Caco-2 (cell line): ENCODE measurements around the gene EFCAB9. TPM values are rescaled to one million over a fixed set of nuclear protein-coding genes. Genes with fewer than 3 reads are reported as not detected.

Experiments used
- BruUV-seq: library from RNA; stranded (reverse); fragments of 400-500 nt; replicated peaks from 2 replicates; lab custom pipeline; 2021; lab: Mats Ljungman, UMichigan
- CTCF ChIA-PET: fragments of 300-600 bp; sonication (Branson Sonifier 250); formaldehyde crosslinking; loops from one replicate; lab custom pipeline; 2022; ENCODE audit warnings: antibody characterized with exemption; lab: Charles Lee
- POLR2A ChIA-PET: fragments of 300-600 bp; sonication (Branson Sonifier 250); formaldehyde crosslinking; loops from one replicate; lab custom pipeline; 2022; ENCODE audit warnings: antibody characterized with exemption; lab: Charles Lee
- DNase-seq, 2 experiments: peaks; one replicate each; pipeline versions ENCODE4 v3.0.0 to v3.0.0-alpha.2; 2020 to 2022
- H3K27me3 ChIP-seq: replicated peaks from 2 replicates; pipeline ENCODE4 v1.6.0; 2011; ENCODE audit warnings: low read length; ENCODE audit not compliant: control insufficient read depth, insufficient read depth
- H3K36me3 ChIP-seq: 2 replicates; pipeline ENCODE4 v1.5.1; 2011; ENCODE audit warnings: low read length; ENCODE audit not compliant: control insufficient read depth, insufficient read depth
- H3K4me1 ChIP-seq: fragments of 250-450 bp; sonication (Bioruptor Pico); 2 replicates; pipeline ENCODE4 v1.5.1; 2020; ENCODE audit warnings: mild to moderate bottlenecking
- H3K4me3 ChIP-seq: 2 replicates; pipeline ENCODE4 v1.5.1; 2011; ENCODE audit warnings: low read depth, mild to moderate bottlenecking, control low read depth, low read length
- H3K9me3 ChIP-seq: fragments of 250-450 bp; sonication (Bioruptor Pico); 2 replicates; pipeline ENCODE4 v1.5.1; 2020; ENCODE audit warnings: mild to moderate bottlenecking, moderate library complexity
- H3K27ac Mint-ChIP-seq: one replicate; pipeline ENCODE4 v1.8.0; 2022; ENCODE audit warnings: mixed read lengths; ENCODE audit not compliant: unreplicated experiment
- H3K27me3 Mint-ChIP-seq: one replicate; pipeline ENCODE4 v1.8.0; 2022; ENCODE audit warnings: mixed read lengths; ENCODE audit not compliant: insufficient read depth, unreplicated experiment
- H3K36me3 Mint-ChIP-seq: one replicate; pipeline ENCODE4 v1.8.0; 2022; ENCODE audit warnings: mild to moderate bottlenecking, mixed read lengths; ENCODE audit not compliant: insufficient read depth, unreplicated experiment
- H3K4me1 Mint-ChIP-seq: one replicate; pipeline ENCODE4 v1.8.0; 2022; ENCODE audit warnings: low read depth, mixed read lengths; ENCODE audit not compliant: unreplicated experiment
- H3K4me3 Mint-ChIP-seq: one replicate; pipeline ENCODE4 v1.8.0; 2022; ENCODE audit warnings: mild to moderate bottlenecking, moderate library complexity, mixed read lengths; ENCODE audit not compliant: unreplicated experiment
- H3K9me3 Mint-ChIP-seq: one replicate; pipeline ENCODE4 v1.8.0; 2022; ENCODE audit warnings: mixed read lengths; ENCODE audit not compliant: unreplicated experiment
- intact Hi-C: fragments of 100-400 bp; cut with micrococcal nuclease; formaldehyde crosslinking; loops from one replicate; pipeline ENCODE4 v1.10.0; 2022; ENCODE audit not compliant: unreplicated experiment
- total RNA-seq: library from RNA; stranded (reverse); gene quantifications from 2 replicates; pipeline ENCODE4 v1.2.3, GENCODE V29; 2022
- TF ChIP-seq, protein P1 (sequence below), 2 experiments: fragments of 200-600 bp in 1 of 2; IDR thresholded peaks; 1 replicate in 1 of 2; 2 replicates in 1 of 2; pipeline versions ENCODE4 v1.5.1 to v1.8.0; 2011 to 2022; ENCODE audit warnings: antibody characterized with exemption in 1 of 2, control low read depth in 1 of 2, inconsistent platforms in 1 of 2, low read depth in 1 of 2, low read length in 1 of 2, mild to moderate bottlenecking in 1 of 2, moderate library complexity in 1 of 2; ENCODE audit not compliant: insufficient read depth in 1 of 2, severe bottlenecking in 1 of 2, unreplicated experiment in 1 of 2

Gene EFCAB9
- total RNA-seq, 1 experiment from 2014 or later: not detected

DNA sequence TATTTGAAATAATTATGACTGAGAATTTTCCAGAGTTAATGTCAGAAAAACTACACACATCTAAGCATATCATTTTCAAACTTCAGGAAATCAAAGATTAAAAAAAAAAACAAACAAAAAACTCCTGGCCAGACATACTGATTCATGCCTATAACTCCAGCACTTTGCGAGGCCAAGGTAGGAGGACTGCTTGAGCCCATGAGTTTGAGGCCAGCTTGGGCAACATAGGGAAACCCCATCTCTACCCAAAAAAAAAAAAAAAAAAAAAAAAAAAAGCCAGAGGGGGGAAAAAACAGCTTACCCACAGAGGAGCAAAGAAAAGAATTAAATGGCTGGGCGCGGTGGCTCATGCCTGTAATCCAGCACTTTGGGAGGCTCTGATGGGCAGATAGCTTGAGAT, 22.4 kb downstream of the EFCAB9 start:
- intact Hi-C loops: no loop called here
- BruUV-seq: no TSS peak
- CTCF ChIA-PET: no interaction called here
- no peaks in the 10 kb centered on the region for H3K9me3 ChIP-seq
- POLR2A ChIA-PET: no interaction called here
- Mint-ChIP-seq H3K27me3 (no peaks in the 10 kb centered on the region), H3K4me1 (peaks cover 8% of the 10 kb centered on the region), H3K9me3 (no peaks in the 10 kb centered on the region), H3K27ac (no peak overlapping the region), H3K36me3 (peaks cover 59% of the 10 kb centered on the region), H3K4me3 (no peak overlapping the region)
- peaks cover 4% of the 10 kb centered on the region; the same call in 1 of the 2 replicates for H3K36me3 ChIP-seq
- no peak for DNase-seq
- no peaks in the 10 kb centered on the region for H3K27me3 ChIP-seq
- H3K4me1 ChIP-seq: no peaks in the 10 kb centered on the region
- H3K4me3 ChIP-seq: no peak overlapping the region
- TF ChIP-seq, protein P1, sequence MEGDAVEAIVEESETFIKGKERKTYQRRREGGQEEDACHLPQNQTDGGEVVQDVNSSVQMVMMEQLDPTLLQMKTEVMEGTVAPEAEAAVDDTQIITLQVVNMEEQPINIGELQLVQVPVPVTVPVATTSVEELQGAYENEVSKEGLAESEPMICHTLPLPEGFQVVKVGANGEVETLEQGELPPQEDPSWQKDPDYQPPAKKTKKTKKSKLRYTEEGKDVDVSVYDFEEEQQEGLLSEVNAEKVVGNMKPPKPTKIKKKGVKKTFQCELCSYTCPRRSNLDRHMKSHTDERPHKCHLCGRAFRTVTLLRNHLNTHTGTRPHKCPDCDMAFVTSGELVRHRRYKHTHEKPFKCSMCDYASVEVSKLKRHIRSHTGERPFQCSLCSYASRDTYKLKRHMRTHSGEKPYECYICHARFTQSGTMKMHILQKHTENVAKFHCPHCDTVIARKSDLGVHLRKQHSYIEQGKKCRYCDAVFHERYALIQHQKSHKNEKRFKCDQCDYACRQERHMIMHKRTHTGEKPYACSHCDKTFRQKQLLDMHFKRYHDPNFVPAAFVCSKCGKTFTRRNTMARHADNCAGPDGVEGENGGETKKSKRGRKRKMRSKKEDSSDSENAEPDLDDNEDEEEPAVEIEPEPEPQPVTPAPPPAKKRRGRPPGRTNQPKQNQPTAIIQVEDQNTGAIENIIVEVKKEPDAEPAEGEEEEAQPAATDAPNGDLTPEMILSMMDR (IDR thresholded peaks at IDR 0.05; ENCODE audit: insufficient read depth in 1 of 2, low read depth in 1 of 2, low read length in 1 of 2, severe bottlenecking in 1 of 2, unreplicated experiment in 1 of 2): no peak

DNA sequence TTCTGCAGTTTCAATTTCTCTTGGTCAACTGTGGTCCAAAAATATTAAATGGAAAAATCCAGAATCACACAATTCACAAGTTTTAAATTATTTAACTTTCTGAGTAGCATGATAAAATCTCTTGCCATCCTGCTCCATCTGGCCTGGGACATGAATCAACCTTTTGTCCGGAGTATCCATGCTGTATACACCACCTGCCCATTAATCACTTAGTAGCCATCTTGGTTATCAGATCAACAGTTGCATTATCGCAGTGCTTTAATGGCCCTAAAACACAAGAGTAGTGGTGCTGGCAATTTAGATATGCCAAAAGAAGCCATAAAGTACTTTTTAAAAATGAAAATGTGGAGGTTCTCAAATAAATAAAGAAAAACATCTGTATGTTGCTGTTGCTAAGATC, 25.3 kb downstream of the EFCAB9 start:
- TF ChIP-seq, protein P1 (IDR thresholded peaks at IDR 0.05; ENCODE audit: insufficient read depth in 1 of 2, low read depth in 1 of 2, low read length in 1 of 2, severe bottlenecking in 1 of 2, unreplicated experiment in 1 of 2): no peak
- H3K27me3 ChIP-seq: no peaks in the 10 kb centered on the region
- CTCF ChIA-PET: no interaction called here
- H3K36me3 Mint-ChIP-seq: peaks cover 60% of the 10 kb centered on the region
- no peaks in the 10 kb centered on the region for H3K9me3 ChIP-seq
- no peaks in the 10 kb centered on the region; the same call in 1 of the 2 replicates for H3K36me3 ChIP-seq
- no peak overlapping the region for H3K4me3 ChIP-seq
- H3K4me3 Mint-ChIP-seq: no peak overlapping the region
- no peaks in the 10 kb centered on the region for H3K9me3 Mint-ChIP-seq
- H3K27me3 Mint-ChIP-seq: no peaks in the 10 kb centered on the region
- no peak for DNase-seq
- intact Hi-C loops: no loop called here
- peaks cover 8% of the 10 kb centered on the region for H3K4me1 Mint-ChIP-seq
- BruUV-seq: no TSS peak
- H3K27ac Mint-ChIP-seq: no peak overlapping the region
- no peaks in the 10 kb centered on the region for H3K4me1 ChIP-seq
- POLR2A ChIA-PET: no interaction called here

DNA sequence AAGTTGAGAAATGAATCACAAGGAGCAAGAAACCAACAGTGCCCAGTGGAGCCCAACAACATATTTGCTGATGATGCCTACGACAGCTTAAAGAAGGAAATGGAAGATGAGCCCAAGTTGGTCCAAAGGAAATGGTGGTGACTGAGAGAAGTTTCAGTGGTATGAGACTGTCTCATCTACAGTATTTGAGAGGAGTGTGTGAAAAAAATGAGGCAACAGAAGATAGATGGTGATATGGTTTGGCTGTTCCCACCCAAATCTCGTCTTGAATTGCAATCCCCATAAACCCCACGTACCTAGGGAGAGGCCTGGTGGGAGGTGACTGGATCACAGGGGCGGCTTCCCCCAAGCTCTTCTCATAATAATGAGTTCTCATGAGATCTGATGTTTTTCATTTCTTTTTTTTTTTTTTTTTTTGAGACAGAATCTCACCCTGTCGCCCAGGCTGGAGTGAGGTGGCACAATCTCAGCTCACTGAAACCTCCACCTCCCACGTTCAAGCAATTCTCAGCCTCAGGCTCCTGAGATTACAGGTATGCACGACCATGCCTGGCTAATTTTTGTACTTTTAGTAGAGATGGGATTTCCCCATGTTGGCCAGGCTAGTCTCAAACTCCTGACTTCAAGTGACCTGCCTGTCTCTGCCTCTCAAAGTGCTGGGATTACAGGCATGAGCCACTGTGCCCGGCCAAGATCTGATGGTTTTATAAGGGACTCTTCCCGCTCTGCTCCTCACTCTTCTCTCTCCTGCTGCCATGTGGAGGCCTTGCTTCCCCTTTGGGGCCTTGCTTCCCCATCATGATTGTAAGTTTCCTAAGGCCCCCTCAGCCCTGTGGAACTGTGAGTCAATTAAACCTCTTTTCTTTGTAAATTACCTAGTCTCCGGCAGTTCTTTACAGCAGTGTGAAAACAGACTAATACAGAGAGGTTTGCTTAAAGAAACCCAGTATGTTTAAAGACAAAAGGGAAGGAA, 30.2 kb downstream of the EFCAB9 start:
- intact Hi-C loops: no loop called here
- H3K27ac Mint-ChIP-seq: no peak overlapping the region

More for the DNA sequence above, 30.2 kb downstream of the EFCAB9 start:
- ChIA-PET POLR2A (no interaction called here), CTCF (no interaction called here)
- Histone ChIP-seq H3K36me3 (no peaks in the 10 kb centered on the region; the same call in 1 of the 2 replicates), H3K4me3 (no peak overlapping the region), H3K4me1 (no peaks in the 10 kb centered on the region), H3K27me3 (no peaks in the 10 kb centered on the region), H3K9me3 (0 out of 2 replicates have a peak, but pooled peaks cover 3% of the 10 kb centered on the region)
- no peaks in the 10 kb centered on the region for H3K4me1 Mint-ChIP-seq
- H3K27me3 Mint-ChIP-seq: no peaks in the 10 kb centered on the region
- no peak overlapping the region for H3K4me3 Mint-ChIP-seq
- H3K9me3 Mint-ChIP-seq: no peaks in the 10 kb centered on the region
- no TSS peak for BruUV-seq
- no peak for DNase-seq
- peaks cover 62% of the 10 kb centered on the region for H3K36me3 Mint-ChIP-seq
- TF ChIP-seq, protein P1 (IDR thresholded peaks at IDR 0.05; ENCODE audit: insufficient read depth in 1 of 2, low read depth in 1 of 2, low read length in 1 of 2, severe bottlenecking in 1 of 2, unreplicated experiment in 1 of 2): no peak
